ENCODE results near the gene LOX.

The LOX gene, protein sequence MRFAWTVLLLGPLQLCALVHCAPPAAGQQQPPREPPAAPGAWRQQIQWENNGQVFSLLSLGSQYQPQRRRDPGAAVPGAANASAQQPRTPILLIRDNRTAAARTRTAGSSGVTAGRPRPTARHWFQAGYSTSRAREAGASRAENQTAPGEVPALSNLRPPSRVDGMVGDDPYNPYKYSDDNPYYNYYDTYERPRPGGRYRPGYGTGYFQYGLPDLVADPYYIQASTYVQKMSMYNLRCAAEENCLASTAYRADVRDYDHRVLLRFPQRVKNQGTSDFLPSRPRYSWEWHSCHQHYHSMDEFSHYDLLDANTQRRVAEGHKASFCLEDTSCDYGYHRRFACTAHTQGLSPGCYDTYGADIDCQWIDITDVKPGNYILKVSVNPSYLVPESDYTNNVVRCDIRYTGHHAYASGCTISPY

DNA sequence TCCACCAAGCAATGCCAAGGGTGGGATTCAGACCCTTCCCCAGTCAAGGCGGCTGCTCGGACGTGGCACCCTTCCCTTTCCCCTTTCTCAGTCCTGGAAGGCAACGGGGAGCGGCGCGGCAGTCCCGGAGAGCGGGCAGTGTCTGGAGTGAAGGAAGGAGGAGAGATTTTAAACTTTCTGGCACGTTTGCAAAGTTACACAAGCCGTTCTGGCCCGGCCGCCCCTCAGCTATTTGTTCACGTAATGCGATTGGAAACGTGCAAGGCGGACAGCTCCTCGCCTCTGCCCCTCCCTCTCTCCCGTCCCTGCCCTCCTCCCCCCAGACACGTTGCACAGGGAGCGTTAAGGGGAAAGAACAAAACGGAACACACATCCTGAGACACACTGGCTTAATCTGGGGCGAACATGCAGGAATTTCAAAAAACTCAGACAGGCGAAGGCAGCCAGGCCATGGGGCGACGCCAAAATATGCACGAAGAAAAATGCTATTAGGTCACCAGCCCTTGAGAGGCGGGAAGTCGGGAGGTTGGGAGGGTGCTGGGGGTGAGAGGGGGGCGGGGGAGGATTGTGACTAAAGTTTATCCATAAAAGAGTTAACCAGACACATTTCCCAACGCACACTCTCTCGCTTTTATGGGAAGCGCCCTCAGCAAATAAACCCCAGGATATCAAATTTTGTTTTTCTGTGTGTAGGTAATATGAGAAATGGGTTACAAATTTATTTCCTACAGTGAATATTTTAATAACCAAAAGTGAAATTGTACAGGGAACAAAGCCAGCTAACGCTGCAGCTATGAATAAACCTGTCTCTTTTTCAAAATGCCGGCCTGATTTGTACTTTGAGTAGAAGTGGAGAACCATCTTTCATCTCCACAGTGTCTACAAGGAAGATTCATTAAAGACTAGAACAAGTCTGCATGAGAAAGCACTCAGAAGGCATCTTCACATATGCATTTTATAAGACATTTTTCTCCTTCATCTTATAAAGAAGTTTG, at the start of gene LOX:
LOX (minus strand) TSS at position 144 of the 995 bp plus-strand sequence. CDS start 274 bp downstream, outside the sequence.
- no peak for DNase-seq (ENCODE audit: low read depth)

DNA sequence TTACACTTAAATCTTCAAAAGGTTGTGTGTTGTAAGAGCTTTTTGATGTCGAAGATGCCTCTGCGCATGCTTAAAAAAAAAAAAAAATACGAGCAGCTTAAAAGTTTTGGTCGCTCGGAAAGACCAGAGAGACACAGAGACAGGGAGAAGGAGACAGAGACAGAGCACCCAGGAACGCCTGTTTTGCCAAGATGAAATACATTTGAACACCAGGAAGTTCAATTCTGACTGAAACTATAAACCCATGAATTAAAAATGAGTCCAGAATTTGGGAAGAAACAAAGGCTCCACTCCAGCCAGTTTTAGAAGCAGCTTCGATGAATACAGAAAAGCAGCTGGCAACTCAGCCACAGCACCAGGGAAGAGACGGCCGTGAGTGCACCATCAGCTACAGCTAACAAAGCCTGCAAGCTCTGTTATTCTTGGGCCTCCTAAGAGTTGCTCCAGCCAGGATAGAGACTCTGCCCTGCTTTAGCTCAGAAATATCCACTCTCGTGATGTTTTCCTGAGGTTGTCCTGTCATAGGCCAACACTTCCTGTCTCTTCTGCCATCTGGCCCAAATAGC, 48.8 kb upstream of the LOX start:
- DNase-seq (ENCODE audit: low read depth): no peak

DNA sequence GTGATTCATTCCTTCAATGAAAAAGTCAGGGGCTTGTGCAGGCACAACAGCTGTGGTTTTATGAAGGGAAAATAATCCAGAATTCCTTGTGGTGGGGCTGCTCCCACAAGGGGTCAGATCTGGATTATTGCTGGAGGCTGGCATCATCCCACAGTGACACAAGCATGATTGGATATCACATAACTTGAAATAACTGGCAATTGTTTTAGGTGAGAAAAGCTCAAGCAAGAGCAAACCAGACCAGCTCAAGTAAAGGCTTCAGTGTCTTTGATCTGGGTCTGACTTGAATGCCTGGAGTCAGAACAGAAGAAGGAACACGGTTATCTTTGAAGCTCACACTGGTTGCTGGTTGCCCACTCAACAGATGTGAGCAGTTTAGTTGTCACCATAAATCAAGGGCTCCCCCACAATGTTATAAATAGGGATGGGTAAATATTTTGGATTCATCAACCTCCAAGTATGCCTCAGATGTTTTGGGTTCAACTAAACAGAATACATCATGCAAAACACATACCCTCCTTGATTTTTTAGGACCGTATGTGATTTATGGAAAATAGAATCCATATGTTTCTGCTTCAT, 48.2 kb upstream of the LOX start:
- DNase-seq (ENCODE audit: low read depth): no peak

DNA sequence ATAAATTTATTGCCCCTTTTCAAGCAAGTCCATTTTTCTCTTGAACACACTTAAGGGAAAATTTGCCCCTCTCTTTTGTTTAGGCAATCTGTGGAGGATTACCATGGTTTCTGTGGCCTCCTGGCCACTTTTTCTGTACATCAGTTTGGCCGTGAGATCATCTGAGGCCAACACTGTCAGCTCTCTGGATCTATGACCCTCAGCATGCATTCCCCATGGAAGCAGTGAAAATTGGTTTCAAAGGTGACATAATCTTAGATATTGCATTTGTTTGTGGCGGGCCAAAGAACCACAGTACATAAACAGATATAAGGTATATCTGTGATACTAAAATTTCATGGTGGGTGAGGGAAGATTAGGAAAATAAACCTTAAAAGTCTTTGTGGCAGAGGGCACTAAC, 46.7 kb upstream of the LOX start:
- no peak for DNase-seq (ENCODE audit: low read depth)

DNA sequence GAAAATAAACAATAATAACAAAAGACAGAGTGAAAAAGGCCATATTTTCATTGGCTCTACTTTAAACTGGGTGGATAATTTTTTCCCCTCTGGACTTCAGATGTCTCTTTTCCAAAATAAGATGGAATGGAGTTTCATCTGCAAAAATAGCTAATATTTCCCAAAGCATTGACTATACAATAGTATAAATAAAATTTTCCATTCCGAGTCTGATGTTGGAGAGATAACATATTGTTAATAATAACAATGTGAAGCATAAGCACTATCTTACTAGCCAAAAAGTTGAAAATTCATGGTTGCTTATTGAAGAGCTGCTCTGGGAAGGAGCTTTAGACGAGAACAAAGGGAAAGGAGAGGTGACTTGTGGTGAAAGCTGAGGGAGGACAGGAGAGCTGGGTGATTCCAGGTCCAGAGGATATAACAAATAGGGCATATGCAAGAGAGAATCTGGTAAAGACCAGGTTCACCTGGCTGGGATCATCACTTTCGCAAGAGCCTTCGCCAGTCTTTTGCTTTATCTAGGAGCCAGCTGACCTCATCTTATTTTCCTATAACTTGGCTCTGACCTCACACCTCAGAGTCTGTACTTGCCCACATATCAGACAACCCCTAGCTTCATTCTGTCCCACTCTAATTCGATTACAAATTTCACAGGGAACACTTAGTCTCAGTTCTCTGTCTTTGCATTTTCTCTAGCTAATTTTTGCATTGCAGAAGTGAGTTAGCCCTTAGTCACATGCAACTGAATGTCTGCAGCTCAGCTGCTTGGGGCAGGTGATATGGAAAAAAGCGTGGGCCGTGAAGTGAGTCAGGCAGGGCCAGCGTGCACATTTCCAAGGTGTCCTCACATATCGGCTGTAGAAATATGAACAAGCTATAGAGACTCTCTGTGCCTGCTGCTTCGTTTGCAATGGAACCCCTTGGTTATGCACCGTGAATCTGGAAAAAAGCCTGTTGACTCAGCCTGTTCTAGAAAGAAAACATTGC, 43.7 kb upstream of the LOX start:
- no peak for DNase-seq (ENCODE audit: low read depth)

DNA sequence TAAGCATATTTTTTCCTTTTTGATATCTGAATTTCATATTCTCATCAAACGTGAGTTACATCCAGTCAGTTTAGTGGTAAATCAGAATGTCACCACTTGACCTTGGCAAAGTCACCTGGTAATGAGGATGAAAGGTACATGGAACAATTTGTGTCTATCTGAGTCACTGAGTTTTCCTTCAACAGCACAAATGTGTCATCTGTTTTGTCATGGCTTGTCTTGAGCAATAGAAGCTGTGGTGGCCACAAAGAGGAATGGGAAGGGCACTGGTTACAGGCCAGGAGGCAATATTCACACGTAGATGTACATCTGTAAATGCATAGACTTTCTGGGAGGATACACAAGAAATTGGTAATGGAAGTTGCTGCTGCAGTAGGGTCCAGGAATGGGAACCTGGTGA, 42.9 kb upstream of the LOX start:
- DNase-seq (ENCODE audit: low read depth): no peak

DNA sequence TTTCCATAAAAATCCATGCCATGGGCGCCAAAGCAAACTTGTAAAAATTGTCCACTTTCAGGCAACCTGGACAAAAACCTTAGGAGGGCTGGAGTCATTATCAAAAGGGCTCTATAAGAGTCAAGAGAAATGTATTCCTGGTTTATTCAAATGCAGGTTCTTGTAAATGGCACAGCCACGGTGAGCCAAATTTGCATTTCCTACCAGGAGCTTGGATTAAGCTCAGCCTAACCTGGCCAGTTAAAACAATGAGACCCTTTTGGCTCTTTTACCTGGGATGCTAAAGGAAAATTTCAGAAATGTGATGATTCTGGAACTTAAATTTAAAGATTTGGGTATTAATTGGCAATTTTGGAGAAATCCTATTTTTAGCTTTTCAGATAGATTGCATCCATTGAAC, 42.4 kb upstream of the LOX start:
- no peak for DNase-seq (ENCODE audit: low read depth)

DNA sequence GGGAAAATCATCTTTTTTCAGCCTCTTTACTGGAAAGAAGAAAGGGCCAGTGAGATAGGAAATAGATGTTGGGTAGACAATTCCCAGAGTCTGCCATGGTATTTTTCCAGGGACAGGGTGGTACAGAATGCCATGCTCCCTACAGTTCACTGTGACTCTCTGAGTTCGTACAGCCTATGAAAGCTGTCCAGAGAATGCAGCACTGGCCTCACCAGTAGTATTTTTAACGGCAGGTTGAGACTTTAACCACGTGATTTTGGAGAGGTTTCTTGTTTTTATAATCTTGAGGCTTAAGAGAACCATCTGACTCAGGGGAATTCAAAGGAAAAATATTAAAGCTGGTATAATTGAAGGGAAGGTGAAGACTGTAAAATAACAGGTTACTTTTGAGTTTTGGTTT, 41.1 kb upstream of the LOX start:
- no peak for DNase-seq (ENCODE audit: low read depth)

DNA sequence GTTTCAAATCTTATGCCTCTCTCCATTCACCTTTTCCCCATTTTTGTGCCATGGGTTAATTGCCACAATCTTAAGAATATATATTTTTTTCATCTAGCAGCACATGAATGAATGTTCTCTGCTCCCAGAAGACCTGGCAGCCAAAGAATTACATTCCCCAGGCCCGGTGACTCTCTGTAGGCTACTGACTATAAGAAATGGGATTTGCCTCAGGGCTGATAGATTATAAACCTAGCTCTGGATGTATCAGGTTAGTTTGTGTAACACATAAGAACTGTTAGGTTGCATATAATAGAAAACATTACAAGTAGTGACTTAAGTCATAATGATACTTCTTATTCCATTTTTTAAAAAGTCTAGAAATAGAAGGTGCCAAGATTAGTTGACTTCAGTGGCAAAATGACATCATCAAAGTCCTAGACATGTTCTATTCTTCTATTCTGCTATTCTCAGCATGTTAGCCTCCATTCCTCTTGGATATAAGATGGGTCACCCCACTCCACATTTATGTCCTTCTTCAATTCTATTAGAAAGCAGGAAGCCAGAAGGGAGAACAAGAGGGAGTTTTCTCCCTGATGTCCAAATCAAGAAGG, 40.4 kb upstream of the LOX start:
- DNase-seq (ENCODE audit: low read depth): no peak

DNA sequence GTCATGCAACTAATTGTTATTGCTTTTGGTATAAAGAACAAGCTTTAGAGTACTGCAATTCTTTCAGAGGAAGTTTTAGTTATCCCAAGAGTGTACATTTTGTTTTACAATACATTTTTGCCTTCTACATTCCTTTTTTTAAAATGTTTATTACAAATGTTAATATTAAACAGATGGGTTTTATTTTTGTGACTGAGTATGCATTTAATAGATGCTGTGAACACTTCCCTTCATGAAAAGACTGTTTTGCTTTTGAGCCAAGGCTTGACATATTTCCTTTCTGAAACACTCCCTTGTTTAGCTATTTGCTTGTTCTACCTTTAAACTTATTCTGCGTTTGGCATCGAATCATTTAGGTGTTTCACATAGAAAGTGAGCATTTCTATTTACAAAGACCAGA, 36.4 kb upstream of the LOX start:
- DNase-seq (ENCODE audit: low read depth): no peak

DNA sequence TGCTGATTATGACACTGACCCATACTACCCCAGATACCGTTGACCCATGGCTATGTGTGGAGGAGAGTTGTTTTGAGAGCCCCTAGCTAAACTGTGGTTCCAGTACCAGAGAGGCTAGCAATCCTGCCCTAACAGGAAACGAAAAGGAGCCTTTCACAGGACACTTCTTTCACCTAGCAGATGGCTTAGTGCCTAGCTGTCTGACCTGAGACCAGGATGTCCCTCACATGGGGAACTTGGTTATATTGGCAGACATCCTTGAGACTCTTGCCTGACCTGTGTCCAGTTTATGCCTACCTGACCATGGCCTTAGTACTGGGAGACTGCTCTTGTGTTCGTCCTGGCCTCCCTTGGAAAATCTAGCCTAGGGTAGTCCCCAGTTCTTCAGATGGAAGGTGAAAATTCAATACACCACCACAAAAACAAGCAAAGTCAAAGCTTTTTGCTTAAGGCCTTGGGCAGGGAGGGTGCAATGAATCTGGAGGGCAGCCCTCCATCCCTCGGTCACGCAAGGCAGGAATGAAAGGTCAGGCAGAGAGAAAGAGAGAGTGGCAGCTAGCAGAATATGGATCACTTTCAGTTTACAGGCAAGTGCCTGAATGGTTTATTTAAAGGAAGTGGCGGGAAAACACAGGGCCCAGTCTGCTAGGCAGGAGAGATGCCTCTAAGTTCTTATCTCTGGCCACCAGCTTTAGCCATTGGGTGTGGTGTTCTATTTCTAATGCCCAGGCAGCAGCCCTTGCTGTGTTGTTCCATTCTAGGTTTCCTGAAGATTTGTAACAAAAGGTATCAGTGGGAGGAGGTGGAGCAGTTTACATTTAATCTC, 34.9 kb upstream of the LOX start:
- DNase-seq (ENCODE audit: low read depth): no peak

DNA sequence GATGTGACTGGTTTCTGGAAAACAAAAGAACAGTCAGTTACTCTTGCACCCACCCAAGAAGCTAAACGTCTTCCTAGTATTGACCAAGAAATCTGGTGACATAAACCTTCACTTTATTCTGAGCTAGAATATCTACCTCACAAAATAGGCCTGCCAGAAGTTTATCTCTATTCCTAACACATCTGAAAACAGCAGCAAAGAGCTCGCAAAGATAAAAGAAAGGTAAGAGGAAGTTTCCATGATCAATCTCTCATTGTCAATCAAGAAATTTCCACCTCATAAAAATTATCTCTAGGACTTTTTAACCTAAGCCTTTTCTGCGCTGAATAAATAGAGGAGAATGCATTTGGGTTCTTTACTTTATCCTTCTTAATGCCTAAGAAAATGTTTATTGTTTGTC, 34.0 kb upstream of the LOX start:
- DNase-seq (ENCODE audit: low read depth): no peak

DNA sequence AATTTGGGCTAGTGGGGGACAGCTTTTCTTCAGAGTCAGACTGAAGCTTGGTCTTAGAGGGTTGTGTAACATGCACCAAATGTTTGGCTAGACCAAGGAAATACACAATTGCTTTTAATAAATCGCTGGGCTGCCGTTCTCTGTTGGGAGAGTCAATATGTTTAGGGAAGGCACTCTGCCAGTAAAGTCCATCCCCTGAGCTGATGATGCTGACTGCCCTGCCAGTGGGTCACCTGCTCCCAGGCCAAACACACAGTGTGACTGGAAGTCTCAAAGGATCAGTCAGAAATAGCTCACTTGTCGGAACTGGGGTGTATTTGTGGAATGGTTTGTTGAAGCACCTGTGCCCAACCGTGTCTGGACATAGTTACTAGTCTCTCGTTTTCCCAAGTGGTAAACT, 33.4 kb upstream of the LOX start:
- no peak for DNase-seq (ENCODE audit: low read depth)

DNA sequence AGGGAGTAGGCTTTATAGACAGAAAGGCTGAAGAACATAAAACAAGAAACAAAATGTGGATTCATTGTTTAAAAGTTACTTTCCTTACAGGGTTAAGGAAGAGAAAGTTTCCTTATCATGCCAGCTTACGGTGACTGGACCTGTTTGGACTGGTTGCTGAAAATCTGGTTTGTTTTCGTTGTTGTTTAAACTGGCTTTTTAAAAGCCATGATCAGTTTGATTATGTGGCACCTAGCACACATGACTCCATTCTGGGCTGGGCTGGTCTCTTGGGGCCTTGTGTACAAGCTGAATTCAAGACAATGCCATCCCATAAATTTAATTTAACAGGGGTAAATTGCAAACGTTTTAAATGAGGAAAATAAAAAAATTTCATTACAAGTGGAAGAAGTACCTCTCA, 32.9 kb upstream of the LOX start:
- DNase-seq (ENCODE audit: low read depth): no peak

DNA sequence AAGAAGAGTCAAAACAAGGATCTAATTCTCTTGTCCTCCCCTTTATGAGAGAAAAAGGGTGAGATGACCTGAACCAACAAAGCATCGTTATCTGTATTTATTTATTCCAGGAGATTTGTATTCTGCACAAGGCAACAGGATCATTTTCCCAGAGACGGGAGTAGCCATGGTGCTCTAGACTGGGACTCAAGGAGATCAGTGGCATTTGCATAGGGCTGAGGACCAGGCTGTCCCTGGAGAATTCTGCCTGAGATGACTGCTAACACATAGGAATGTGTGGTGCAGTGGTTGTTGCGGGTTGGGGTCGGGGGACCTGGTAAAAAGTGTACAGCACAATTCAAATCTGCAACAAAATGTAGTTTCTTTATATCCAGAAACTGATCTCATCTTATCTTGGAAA, 29.0 kb upstream of the LOX start:
- DNase-seq (ENCODE audit: low read depth): no peak

DNA sequence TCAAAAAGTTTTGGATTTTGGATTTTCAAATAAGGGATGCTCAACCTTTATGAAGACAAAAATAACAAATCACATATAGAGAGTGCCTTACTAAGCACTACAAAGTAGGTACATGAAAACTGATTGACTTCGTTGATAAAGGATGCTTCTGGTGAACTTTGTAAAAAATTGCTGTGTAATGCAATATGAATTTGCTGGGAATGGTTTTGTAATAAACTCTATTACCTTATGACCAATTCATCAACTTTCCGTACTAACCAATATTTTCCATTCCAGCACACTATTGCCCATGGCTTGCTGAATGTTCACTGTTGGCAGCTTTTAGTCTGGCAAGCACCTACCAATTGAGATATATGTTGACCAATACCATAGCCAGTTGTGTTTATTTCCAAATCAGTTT, 27.9 kb upstream of the LOX start:
- no peak for DNase-seq (ENCODE audit: low read depth)

DNA sequence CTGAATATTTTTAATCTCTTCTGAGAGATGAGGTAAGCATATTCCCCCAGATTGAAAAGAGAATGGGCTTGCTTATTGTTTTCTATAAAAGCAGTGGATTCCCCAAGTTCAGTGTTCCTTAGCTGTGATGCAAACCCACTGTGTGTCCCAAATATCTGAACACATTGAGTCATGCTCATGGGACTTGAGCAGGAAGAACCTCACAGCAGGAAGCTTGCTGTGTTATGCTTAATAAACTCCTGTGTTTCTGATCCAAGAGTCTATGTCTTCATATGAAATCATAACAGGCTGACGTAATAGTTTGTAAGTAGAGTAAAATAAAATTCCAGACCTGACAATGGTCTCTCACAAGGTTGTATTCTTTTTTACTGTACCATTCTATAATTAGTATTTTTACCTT, 24.8 kb upstream of the LOX start:
- no peak for DNase-seq (ENCODE audit: low read depth)

DNA sequence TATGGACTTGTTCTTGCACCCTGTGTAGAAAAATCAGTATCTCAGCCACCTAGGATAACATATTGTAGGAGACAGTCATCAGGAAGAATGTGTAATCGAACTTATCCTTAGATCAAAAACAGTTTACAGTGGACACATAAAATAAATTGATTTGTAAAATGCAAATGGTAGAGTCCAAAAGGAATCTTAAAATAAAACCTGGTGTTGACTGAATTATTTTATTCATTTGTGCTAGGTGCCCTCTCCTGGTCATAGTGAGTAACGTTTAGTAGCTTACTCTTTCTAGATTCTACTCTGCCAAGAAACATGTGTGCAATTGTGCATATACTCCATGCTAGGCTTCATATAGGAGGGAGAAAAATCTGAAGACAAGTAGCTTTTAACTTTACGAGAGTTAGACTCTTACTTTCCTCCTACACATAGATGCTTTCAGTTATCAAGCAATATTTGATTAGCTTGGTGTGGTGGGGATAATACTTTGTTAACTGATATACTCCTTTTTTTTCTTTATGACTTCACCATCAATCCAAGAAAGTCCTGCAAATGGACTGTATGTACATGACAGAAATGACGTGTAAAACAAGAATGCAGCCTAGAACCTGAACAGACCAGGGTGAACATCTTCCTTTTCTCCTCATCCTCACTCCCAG, 23.7 kb upstream of the LOX start:
- no peak for DNase-seq (ENCODE audit: low read depth)

DNA sequence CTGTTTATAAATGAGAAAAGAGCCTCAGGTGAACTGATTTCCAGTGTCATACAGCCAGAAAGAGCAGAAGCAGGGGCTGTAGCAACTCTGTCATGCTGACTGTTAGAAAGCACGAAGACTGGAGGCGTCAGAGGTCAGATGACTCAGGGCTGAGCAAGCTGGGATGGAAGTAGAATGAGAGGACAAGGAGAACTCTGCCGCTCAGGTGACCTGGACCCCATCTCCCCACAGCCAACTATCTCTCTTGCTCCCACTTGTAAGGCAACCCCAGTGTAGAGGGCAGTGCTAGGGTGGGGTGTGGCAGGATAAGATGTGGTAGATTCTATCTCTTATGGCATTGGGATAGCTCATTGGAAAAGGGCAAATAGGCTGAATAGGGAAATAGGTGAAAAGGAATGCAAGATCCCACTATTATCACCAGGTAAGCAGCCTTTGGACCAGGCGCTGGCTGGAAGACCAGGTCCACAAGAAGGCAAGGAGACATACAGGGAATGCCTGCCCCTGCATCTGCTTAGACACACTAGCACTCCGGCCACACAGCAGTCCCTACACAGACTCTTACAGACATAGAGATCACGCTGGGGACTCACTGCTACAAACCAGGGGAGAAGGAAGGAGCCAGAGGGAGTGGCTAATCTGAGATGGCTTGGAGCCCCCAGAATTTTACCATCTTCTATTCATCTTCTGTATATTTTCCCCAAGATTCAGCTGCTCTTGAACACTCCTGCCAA, 21.2 kb upstream of the LOX start:
- no peak for DNase-seq (ENCODE audit: low read depth)

Measured in stimulated activated CD8-positive, alpha-beta memory T cell treated with anti-CD3 and anti-CD28 coated beads, Interleukin-12 subunit alpha, Interleukin-12 subunit beta, amount 100 ng/mL, for 4 hours (primary cell).